Measurements from ENCODE around the gene GNAI2. TPM values are rescaled to one million over a fixed set of nuclear protein-coding genes. Genes with fewer than 3 reads are reported as not detected.

GNAI2 gene
- total RNA-seq, 4 donors from 2014 or later: 123 to 325 (median 173) TPM

GRCh38 chr3:50239649-50240048 is 3.6 kb downstream of the GNAI2 start:
- no peak for TF ChIP-seq POLR2A (IDR thresholded peaks at IDR 0.05)
- TF ChIP-seq CTCF (IDR thresholded peaks at IDR 0.05): no peak
- intact Hi-C loops (cut with DNase I; ENCODE audit: low total_unique reads): no loop called here
- no peaks in the 10 kb centered on the region for H3K27me3 ChIP-seq
- H3K4me1 ChIP-seq: peaks cover 6 to 42% of the 10 kb centered on the region in 2 donors
- peak overlapping the region; percentile 91 to 99 for H3K27ac ChIP-seq
- H3K9me3 ChIP-seq: no peaks in the 10 kb centered on the region
- no peaks in the 10 kb centered on the region for H3K36me3 ChIP-seq
- H3K4me3 ChIP-seq: no peak overlapping the region
- no peak for DNase-seq

DNA sequence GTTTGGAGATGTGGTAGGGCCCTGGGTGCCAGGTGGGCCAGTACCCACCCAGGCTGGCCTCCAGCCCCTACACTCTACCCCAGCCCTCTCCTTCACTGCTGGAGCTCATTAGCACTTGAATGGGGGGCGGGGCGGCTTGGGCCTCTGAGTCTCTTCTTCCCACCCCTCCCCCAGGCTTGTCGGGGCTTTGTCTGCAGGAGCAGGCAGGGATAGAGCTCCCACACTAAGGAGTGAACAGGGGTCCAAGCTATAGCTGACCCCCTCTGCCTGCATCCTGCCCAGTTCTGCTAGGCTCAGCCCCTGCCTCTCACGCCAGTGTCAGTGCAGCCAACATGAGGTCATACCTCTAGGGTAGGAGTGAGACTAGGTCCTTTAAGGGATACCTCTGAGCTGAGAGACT is 5.2 kb downstream of the GNAI2 start:
- no peak overlapping the region for H3K4me3 ChIP-seq
- peaks cover 6 to 57% of the 10 kb centered on the region in 2 donors for H3K4me1 ChIP-seq

DNA sequence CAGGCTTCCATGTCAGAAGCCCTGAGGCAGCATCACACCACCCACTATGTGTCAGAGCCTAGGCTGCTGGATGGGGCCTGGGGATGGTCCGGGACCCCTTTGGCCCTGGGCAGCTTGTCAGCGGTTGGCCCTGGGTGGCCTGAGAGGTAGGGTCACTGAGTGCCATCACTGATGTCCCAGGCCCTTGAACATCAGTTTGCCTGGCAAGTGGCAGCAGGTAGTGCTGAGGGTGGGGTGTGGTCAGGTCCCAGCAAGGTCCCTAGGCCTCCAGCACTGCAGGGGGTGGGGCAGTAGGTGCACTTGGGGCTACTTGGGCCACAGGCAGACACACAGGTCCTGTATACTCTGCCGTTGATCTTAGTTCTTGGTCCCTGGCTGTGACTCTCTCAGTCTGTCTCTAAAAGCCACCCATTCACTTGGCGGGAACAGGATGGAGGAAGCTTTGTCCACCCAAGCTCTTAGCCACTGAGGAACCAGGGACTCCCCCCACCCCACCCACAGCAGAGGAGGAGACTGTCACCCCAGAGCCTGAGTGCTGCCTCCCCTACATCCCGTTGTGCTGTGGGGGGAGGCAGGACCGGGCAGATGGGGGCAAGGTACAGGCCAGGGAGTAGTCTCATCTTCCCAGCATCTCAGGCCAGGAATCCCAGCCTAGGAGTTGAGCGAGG is 5.8 kb downstream of the GNAI2 start:
- no peak for TF ChIP-seq CTCF (IDR thresholded peaks at IDR 0.05)
- no peaks in the 10 kb centered on the region for H3K36me3 ChIP-seq
- H3K4me3 ChIP-seq: no peak overlapping the region
- no peaks in the 10 kb centered on the region for H3K27me3 ChIP-seq
- peaks cover 6 to 64% of the 10 kb centered on the region in 2 donors for H3K4me1 ChIP-seq
- intact Hi-C loops (cut with DNase I; ENCODE audit: low total_unique reads): no loop called here
- no peaks in the 10 kb centered on the region for H3K9me3 ChIP-seq
- peak overlapping the region; percentile 67 to 99 for H3K27ac ChIP-seq
- no peak for DNase-seq

More for the DNA sequence above, 5.2 kb downstream of the GNAI2 start:
- TF ChIP-seq POLR2A (IDR thresholded peaks at IDR 0.05) (no peak), CTCF (IDR thresholded peaks at IDR 0.05) (no peak)
- Histone ChIP-seq H3K27ac (peak overlapping the region; percentile 67 to 99), H3K36me3 (no peaks in the 10 kb centered on the region), H3K27me3 (no peaks in the 10 kb centered on the region), H3K9me3 (no peaks in the 10 kb centered on the region)
- intact Hi-C loops (cut with DNase I; ENCODE audit: low total_unique reads): no loop called here
- no peak for DNase-seq

DNA sequence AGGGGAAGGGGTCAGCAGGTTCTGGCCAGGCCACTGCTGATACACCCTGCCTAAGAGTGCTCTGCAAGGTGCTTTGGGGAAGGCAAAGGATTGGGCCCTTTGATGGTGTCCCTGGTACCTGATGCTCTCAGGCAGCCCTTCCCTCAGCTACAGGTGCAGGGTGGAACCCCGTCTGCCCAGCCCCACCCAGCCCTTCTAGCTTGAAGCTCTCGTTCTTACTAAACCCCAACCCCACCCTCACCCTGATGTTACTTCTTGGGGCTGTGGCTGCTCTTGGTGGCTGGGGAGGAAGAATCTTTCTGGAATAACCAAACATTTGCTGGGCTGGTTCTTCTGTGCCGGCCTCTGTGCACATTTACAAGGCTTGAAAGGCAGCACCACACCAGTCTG is 6.4 kb downstream of the GNAI2 start:
- TF ChIP-seq POLR2A (IDR thresholded peaks at IDR 0.05): no peak
- no peak for TF ChIP-seq CTCF (IDR thresholded peaks at IDR 0.05)
- Histone ChIP-seq H3K4me1 (peaks cover 6 to 65% of the 10 kb centered on the region in 2 donors), H3K27me3 (no peaks in the 10 kb centered on the region), H3K36me3 (no peaks in the 10 kb centered on the region), H3K4me3 (no peak overlapping the region), H3K9me3 (no peaks in the 10 kb centered on the region), H3K27ac (peak overlapping the region; percentile 67 to 99)
- intact Hi-C loops (cut with DNase I; ENCODE audit: low total_unique reads): no loop called here
- DNase-seq: no peak

- Histone ChIP-seq H3K27me3 (no peaks in the 10 kb centered on the region), H3K9me3 (no peaks in the 10 kb centered on the region), H3K27ac (peak overlapping the region; percentile 67 to 99), H3K4me1 (peaks cover 6 to 65% of the 10 kb centered on the region in 2 donors), H3K4me3 (no peak overlapping the region), H3K36me3 (no peaks in the 10 kb centered on the region)
- no peak for TF ChIP-seq CTCF (IDR thresholded peaks at IDR 0.05)
- TF ChIP-seq POLR2A (IDR thresholded peaks at IDR 0.05): no peak
- intact Hi-C loops (cut with DNase I; ENCODE audit: low total_unique reads): no loop called here
- DNase-seq: peak in 1 of 2 donors; percentile 58
Observed at GRCh38 chr3:50242851-50243542, 7.0 kb downstream of the GNAI2 start.
